Caco-2 (cell line): ENCODE results near the gene MYO9B. TPM values are rescaled to one million over a fixed set of nuclear protein-coding genes. Genes with fewer than 3 reads are reported as not detected.

Source experiments
- BruUV-seq: library from RNA; stranded (reverse); fragments of 400-500 nt; replicated peaks from 2 replicates; lab custom pipeline; 2021; lab: Mats Ljungman, UMichigan
- CTCF ChIA-PET: fragments of 300-600 bp; sonication (Branson Sonifier 250); formaldehyde crosslinking; loops from one replicate; lab custom pipeline; 2022; ENCODE audit warnings: antibody characterized with exemption; lab: Charles Lee
- POLR2A ChIA-PET: fragments of 300-600 bp; sonication (Branson Sonifier 250); formaldehyde crosslinking; loops from one replicate; lab custom pipeline; 2022; ENCODE audit warnings: antibody characterized with exemption; lab: Charles Lee
- DNase-seq, 2 experiments: peaks; one replicate each; pipeline versions ENCODE4 v3.0.0 to v3.0.0-alpha.2; 2020 to 2022
- H3K27me3 ChIP-seq: replicated peaks from 2 replicates; pipeline ENCODE4 v1.6.0; 2011; ENCODE audit warnings: low read length; ENCODE audit not compliant: control insufficient read depth, insufficient read depth
- H3K36me3 ChIP-seq: 2 replicates; pipeline ENCODE4 v1.5.1; 2011; ENCODE audit warnings: low read length; ENCODE audit not compliant: control insufficient read depth, insufficient read depth
- H3K4me1 ChIP-seq: fragments of 250-450 bp; sonication (Bioruptor Pico); 2 replicates; pipeline ENCODE4 v1.5.1; 2020; ENCODE audit warnings: mild to moderate bottlenecking
- H3K4me3 ChIP-seq: 2 replicates; pipeline ENCODE4 v1.5.1; 2011; ENCODE audit warnings: low read depth, mild to moderate bottlenecking, control low read depth, low read length
- H3K9me3 ChIP-seq: fragments of 250-450 bp; sonication (Bioruptor Pico); 2 replicates; pipeline ENCODE4 v1.5.1; 2020; ENCODE audit warnings: mild to moderate bottlenecking, moderate library complexity
- H3K27ac Mint-ChIP-seq: one replicate; pipeline ENCODE4 v1.8.0; 2022; ENCODE audit warnings: mixed read lengths; ENCODE audit not compliant: unreplicated experiment
- H3K27me3 Mint-ChIP-seq: one replicate; pipeline ENCODE4 v1.8.0; 2022; ENCODE audit warnings: mixed read lengths; ENCODE audit not compliant: insufficient read depth, unreplicated experiment
- H3K36me3 Mint-ChIP-seq: one replicate; pipeline ENCODE4 v1.8.0; 2022; ENCODE audit warnings: mild to moderate bottlenecking, mixed read lengths; ENCODE audit not compliant: insufficient read depth, unreplicated experiment
- H3K4me1 Mint-ChIP-seq: one replicate; pipeline ENCODE4 v1.8.0; 2022; ENCODE audit warnings: low read depth, mixed read lengths; ENCODE audit not compliant: unreplicated experiment
- H3K4me3 Mint-ChIP-seq: one replicate; pipeline ENCODE4 v1.8.0; 2022; ENCODE audit warnings: mild to moderate bottlenecking, moderate library complexity, mixed read lengths; ENCODE audit not compliant: unreplicated experiment
- H3K9me3 Mint-ChIP-seq: one replicate; pipeline ENCODE4 v1.8.0; 2022; ENCODE audit warnings: mixed read lengths; ENCODE audit not compliant: unreplicated experiment
- intact Hi-C: fragments of 100-400 bp; cut with micrococcal nuclease; formaldehyde crosslinking; loops from one replicate; pipeline ENCODE4 v1.10.0; 2022; ENCODE audit not compliant: unreplicated experiment
- total RNA-seq: library from RNA; stranded (reverse); gene quantifications from 2 replicates; pipeline ENCODE4 v1.2.3, GENCODE V29; 2022
- TF ChIP-seq, protein P1 (sequence below), 2 experiments: fragments of 200-600 bp in 1 of 2; IDR thresholded peaks; 1 replicate in 1 of 2; 2 replicates in 1 of 2; pipeline versions ENCODE4 v1.5.1 to v1.8.0; 2011 to 2022; ENCODE audit warnings: antibody characterized with exemption in 1 of 2, control low read depth in 1 of 2, inconsistent platforms in 1 of 2, low read depth in 1 of 2, low read length in 1 of 2, mild to moderate bottlenecking in 1 of 2, moderate library complexity in 1 of 2; ENCODE audit not compliant: insufficient read depth in 1 of 2, severe bottlenecking in 1 of 2, unreplicated experiment in 1 of 2

MYO9B gene
- total RNA-seq, 1 experiment from 2014 or later, result 47.6 TPM

DNA sequence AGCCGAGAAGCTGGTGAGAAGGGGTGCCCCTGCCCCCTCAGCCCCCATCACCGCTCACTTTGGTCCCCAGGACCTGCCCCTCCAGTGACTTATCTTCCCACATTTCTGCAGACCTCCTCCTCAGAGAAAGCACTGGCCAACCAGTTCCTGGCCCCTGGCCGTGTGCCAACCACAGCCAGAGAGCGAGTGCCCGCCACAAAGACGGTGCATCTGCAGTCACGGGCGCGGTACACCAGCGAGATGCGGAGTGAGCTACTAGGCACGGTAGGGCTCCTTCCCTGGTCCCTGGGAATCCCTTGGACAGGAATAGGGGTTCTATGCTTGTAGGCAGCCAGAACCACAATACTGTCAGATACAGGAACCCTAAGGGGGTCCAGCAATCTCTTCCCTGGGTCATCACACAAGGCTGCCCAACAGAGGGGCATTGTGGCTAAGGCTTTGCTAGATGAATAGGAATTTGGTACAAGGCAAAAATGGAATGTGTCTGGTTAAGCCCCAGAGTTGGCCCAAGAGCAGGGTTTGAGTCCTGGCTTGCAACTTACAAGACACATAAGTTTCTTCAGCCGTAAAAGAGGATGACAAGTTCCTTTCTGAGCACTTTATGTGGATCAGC, 140.6 kb downstream of the MYO9B start:
- Histone ChIP-seq H3K36me3 (peaks cover 2% of the 10 kb centered on the region; the same call in 1 of the 2 replicates), H3K4me1 (peaks cover 14% of the 10 kb centered on the region; the same call in 1 of the 2 replicates), H3K4me3 (no peak overlapping the region; the same call in 1 of the 2 replicates), H3K9me3 (no peaks in the 10 kb centered on the region), H3K27me3 (no peaks in the 10 kb centered on the region)
- Mint-ChIP-seq H3K9me3 (no peaks in the 10 kb centered on the region), H3K4me1 (no peaks in the 10 kb centered on the region), H3K4me3 (peak overlapping the region; percentile 95), H3K27ac (no peak overlapping the region), H3K27me3 (no peaks in the 10 kb centered on the region), H3K36me3 (peaks cover 45% of the 10 kb centered on the region)
- TF ChIP-seq, protein P1, sequence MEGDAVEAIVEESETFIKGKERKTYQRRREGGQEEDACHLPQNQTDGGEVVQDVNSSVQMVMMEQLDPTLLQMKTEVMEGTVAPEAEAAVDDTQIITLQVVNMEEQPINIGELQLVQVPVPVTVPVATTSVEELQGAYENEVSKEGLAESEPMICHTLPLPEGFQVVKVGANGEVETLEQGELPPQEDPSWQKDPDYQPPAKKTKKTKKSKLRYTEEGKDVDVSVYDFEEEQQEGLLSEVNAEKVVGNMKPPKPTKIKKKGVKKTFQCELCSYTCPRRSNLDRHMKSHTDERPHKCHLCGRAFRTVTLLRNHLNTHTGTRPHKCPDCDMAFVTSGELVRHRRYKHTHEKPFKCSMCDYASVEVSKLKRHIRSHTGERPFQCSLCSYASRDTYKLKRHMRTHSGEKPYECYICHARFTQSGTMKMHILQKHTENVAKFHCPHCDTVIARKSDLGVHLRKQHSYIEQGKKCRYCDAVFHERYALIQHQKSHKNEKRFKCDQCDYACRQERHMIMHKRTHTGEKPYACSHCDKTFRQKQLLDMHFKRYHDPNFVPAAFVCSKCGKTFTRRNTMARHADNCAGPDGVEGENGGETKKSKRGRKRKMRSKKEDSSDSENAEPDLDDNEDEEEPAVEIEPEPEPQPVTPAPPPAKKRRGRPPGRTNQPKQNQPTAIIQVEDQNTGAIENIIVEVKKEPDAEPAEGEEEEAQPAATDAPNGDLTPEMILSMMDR (IDR thresholded peaks at IDR 0.05; ENCODE audit: insufficient read depth in 1 of 2, low read depth in 1 of 2, low read length in 1 of 2, severe bottlenecking in 1 of 2, unreplicated experiment in 1 of 2), result no peak
- BruUV-seq, result TSS peak; percentile 73
- no peak for DNase-seq
- ChIA-PET CTCF (interaction anchor here (0.5 to 1.6 kb wide), 3 partner anchors 10 to 119 kb away, joined by 3 to 10 read pairs (median 7); partner anchors contain the start of genes ANKLE1 and OCEL1), POLR2A (interaction anchor here (0.5 to 1.8 kb wide), 12 partner anchors 10 to 861 kb away, joined by 3 to 35 read pairs (median 5); partner anchors contain the start of genes ANKLE1, BABAM1, DDA1 and HAUS8)
- intact Hi-C loops, result no loop called here

DNA sequence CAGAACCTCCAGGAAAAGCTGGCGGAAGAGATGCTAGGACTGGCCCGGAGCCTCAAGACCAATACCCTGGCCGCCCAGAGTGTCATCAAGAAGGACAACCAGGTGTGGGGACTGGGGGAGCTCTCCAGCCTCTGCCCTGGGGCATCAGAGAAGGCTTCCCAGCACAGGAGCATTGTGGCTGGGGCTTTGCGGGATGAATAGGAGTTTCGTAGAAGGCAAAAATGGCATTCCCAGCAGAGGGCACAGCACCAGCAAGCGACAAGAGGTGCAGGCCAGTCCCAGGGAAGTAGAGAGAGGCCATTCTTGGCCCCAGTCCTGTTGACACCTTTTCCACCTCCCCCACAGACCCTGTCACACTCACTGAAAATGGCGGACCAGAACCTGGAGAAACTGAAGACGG, 143.7 kb downstream of the MYO9B start:
- no peak overlapping the region for H3K4me3 Mint-ChIP-seq
- ChIA-PET CTCF (no interaction called here), POLR2A (no interaction called here)
- H3K9me3 Mint-ChIP-seq, result no peaks in the 10 kb centered on the region
- H3K36me3 Mint-ChIP-seq, result peaks cover 36% of the 10 kb centered on the region
- no peak overlapping the region for H3K27ac Mint-ChIP-seq
- no peak for DNase-seq
- intact Hi-C loops, result no loop called here
- no peak overlapping the region for H3K4me3 ChIP-seq
- no peaks in the 10 kb centered on the region for H3K9me3 ChIP-seq
- TF ChIP-seq, protein P1 (IDR thresholded peaks at IDR 0.05; ENCODE audit: insufficient read depth in 1 of 2, low read depth in 1 of 2, low read length in 1 of 2, severe bottlenecking in 1 of 2, unreplicated experiment in 1 of 2), result no peak
- peaks cover 12% of the 10 kb centered on the region; the same call in 1 of the 2 replicates for H3K4me1 ChIP-seq
- BruUV-seq, result no TSS peak
- H3K27me3 Mint-ChIP-seq, result no peaks in the 10 kb centered on the region
- peaks cover 2% of the 10 kb centered on the region; the same call in 1 of the 2 replicates for H3K36me3 ChIP-seq
- H3K27me3 ChIP-seq, result no peaks in the 10 kb centered on the region
- H3K4me1 Mint-ChIP-seq, result no peaks in the 10 kb centered on the region

DNA sequence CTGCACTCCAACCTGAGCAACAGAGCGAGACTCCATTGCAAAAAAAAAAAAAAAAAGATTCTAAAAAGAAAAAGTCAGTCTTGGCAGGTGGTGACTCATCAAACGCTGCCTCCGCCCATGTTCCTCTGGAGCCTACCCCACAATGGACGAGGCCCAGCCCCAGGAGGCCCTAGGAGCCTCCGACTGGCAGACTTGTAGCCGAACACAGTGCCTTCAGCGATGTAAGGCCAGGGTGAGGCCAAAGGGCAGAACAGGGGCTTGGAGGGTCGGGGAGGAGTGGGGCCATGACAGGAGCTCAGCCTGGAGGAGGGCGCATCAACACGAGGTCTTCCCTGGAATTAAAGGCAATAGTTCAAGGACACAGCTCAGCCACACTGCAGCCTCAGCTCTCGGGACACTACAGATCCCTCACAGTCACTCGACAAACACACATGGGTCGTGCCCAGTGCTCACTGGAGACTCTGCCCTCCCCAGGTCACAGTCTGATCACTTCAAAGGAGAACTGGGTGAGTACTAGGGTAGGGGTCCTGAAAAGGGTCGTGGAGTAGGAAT, 144.7 kb downstream of the MYO9B start:
- intact Hi-C loops, result no loop called here
- CTCF ChIA-PET, result interaction anchor here (0.6 kb wide), 1 partner anchor 40 kb away, joined by 4 read pairs; no protein-coding TSS in a partner anchor
- Mint-ChIP-seq H3K27me3 (no peaks in the 10 kb centered on the region), H3K9me3 (no peaks in the 10 kb centered on the region), H3K27ac (no peak overlapping the region), H3K4me1 (no peaks in the 10 kb centered on the region), H3K4me3 (no peak overlapping the region), H3K36me3 (peaks cover 30% of the 10 kb centered on the region)
- DNase-seq, result no peak
- H3K4me3 ChIP-seq, result no peak overlapping the region
- no peaks in the 10 kb centered on the region for H3K27me3 ChIP-seq
- POLR2A ChIA-PET, result no interaction called here
- peaks cover 2% of the 10 kb centered on the region; the same call in 1 of the 2 replicates for H3K36me3 ChIP-seq
- H3K9me3 ChIP-seq, result no peaks in the 10 kb centered on the region
- 0 out of 2 replicates have a peak, but pooled peaks cover 8% of the 10 kb centered on the region for H3K4me1 ChIP-seq
- TF ChIP-seq, protein P1 (IDR thresholded peaks at IDR 0.05; ENCODE audit: insufficient read depth in 1 of 2, low read depth in 1 of 2, low read length in 1 of 2, severe bottlenecking in 1 of 2, unreplicated experiment in 1 of 2), result no peak
- BruUV-seq, result no TSS peak
